Measurements from ENCODE around the gene FARP1. TPM values are rescaled to one million over a fixed set of nuclear protein-coding genes. Genes with fewer than 3 reads are reported as not detected.

FARP1 gene
- total RNA-seq, 1 experiment from 2014 or later = 25.8 TPM

DNA sequence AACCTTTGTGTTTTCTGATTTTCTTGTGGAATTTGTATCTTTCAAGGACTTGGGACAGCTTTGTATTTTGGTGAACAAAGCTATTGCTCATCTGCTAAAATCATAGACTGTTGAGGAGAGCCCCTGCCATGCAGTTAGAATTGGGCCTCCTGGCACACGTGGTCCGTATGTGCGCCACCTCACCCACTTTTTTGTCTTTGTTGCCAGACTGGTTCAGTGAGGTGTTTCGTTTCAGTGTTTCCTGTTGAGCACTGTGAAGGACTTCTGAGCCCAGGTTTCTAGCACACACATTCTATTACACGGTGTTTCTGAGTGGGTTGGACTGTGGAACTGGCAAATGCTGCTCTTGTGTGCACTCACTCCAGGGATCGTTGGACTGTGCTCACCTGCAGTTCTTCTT, 71.8 kb downstream of the FARP1 start:
- no peak overlapping the region for H3K4me3 ChIP-seq (ENCODE audit: insufficient read depth, low read depth, low read length)
- H3K27me3 ChIP-seq (ENCODE audit: control insufficient read depth, insufficient read depth, low read length) = no peaks in the 10 kb centered on the region
- no peaks in the 10 kb centered on the region; the same call in none of the 2 replicates for H3K36me3 ChIP-seq (replicated peaks; ENCODE audit: control insufficient read depth, insufficient read depth, low read length)
- no peak for DNase-seq

DNA sequence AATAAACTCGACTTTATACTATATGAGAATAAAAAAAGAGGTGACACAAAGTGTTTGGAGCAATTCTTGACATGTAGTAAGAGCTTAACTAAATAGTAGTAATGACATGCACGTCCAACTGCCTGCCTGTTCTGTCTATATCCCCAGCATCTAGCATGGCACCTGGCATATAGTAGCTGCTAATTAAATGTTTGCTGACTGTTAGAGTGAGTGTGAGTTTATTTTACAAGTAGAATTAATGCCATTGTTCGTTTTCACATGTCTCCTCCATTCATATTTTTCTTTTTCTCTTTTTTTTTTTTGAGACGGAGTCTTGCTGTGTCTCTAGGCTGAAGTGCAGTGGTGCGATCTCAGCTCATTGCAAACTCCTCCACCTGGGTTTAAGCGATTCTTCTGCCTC, 72.6 kb downstream of the FARP1 start:
- no peaks in the 10 kb centered on the region for H3K27me3 ChIP-seq (ENCODE audit: control insufficient read depth, insufficient read depth, low read length)
- H3K36me3 ChIP-seq (replicated peaks; ENCODE audit: control insufficient read depth, insufficient read depth, low read length) = no peaks in the 10 kb centered on the region; the same call in none of the 2 replicates
- no peak for DNase-seq
- no peak overlapping the region for H3K4me3 ChIP-seq (ENCODE audit: insufficient read depth, low read depth, low read length)

DNA sequence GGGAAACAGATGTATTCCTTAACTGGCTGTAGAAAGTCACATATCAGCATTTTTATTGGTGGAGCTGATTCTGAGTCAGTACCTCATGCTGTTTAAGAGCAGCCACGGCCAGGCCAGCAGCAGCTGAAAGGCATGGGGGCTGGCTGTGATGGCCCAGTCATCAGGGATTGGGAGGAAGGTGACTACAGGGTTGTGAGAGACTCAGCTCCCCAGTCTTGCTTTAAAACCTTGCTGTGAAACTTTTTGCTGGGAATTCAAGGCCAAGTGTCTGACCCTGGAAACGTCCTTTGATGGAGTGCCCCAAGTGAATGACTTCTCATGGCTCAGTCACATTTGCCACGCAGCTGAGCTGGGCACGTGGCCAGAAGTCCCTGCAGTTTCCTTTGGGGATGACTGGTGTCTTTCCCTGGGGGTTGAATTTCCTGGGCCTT, 73.3 kb downstream of the FARP1 start:
- Histone ChIP-seq H3K36me3 (replicated peaks; ENCODE audit: control insufficient read depth, insufficient read depth, low read length) (no peaks in the 10 kb centered on the region; the same call in none of the 2 replicates), H3K27me3 (ENCODE audit: control insufficient read depth, insufficient read depth, low read length) (no peaks in the 10 kb centered on the region), H3K4me3 (ENCODE audit: insufficient read depth, low read depth, low read length) (no peak overlapping the region)
- no peak for DNase-seq

DNA sequence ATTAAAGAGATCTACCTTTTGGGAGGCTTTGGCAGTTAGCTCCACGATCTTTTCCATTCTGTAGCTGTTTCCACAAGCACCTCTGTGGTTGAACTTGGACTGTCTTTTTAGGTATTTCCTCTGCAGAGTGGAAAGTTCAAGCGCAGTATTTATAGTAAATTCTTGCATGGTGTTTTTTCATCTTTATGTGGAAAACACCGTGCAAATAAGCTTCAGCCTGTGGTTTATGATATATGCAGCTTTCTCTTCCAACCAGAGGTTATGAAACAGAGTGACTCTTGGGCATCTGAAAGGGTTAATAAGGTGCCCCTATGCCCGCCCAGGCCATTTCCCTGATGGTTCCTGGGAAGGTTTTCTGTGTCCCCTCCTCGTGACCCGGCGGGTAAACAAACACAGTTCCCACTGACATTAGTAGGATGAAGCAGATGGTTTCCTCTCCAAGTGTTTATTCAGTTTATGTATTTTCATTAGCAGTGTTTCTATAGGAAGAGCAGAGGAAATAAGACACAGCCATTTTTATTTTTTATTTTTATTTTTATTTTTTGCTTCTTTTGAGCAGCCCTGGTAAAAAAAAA, 73.9 kb downstream of the FARP1 start:
- DNase-seq = no peak
- Histone ChIP-seq H3K36me3 (replicated peaks; ENCODE audit: control insufficient read depth, insufficient read depth, low read length) (no peaks in the 10 kb centered on the region; the same call in none of the 2 replicates), H3K4me3 (ENCODE audit: insufficient read depth, low read depth, low read length) (no peak overlapping the region), H3K27me3 (ENCODE audit: control insufficient read depth, insufficient read depth, low read length) (no peaks in the 10 kb centered on the region)

DNA sequence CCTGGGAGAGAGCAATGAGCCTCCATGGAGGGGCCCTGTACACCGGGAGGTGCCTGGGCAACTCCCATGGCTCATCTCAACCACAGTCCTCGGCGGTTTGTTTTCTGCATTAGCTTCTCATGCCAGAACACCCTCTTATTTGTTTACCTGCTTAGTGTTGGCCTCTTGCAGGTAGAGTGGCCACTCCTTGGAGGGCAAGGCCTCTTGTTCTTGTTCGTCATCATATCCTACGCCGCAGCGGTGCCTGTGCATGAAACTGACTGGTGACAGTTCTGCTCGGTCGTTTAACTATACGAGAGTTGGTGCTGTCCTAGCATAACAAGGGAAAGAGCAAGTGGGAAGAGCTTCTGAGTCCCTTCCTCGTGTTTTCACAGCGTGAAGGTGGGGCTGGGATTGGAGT, 74.7 kb downstream of the FARP1 start:
- no peak overlapping the region for H3K4me3 ChIP-seq (ENCODE audit: insufficient read depth, low read depth, low read length)
- no peak for DNase-seq
- no peaks in the 10 kb centered on the region; the same call in 1 of the 2 replicates for H3K36me3 ChIP-seq (replicated peaks; ENCODE audit: control insufficient read depth, insufficient read depth, low read length)
- H3K27me3 ChIP-seq (ENCODE audit: control insufficient read depth, insufficient read depth, low read length) = no peaks in the 10 kb centered on the region

DNA sequence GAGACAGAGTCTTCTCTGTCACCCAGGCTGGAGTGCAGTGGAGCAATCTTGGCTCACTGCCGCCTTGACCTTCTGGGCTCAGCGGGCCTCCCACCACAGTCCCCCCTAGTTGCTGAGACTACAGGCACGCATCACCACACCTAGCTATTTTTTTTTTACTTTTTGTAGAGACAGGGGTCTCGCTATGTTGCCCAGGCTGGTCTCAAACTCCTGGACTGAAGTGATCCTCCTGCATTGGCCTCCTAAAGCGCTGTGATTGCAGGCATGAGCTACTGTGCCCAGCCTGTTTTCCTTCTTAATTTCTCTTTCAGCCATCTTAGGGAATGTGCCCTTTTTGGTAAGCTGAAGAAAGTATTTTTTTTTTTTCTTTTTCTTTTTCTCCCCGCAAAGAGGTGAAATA, 76.8 kb downstream of the FARP1 start:
- DNase-seq = no peak
- Histone ChIP-seq H3K27me3 (ENCODE audit: control insufficient read depth, insufficient read depth, low read length) (no peaks in the 10 kb centered on the region), H3K4me3 (ENCODE audit: insufficient read depth, low read depth, low read length) (no peak overlapping the region), H3K36me3 (replicated peaks; ENCODE audit: control insufficient read depth, insufficient read depth, low read length) (no peaks in the 10 kb centered on the region; the same call in 1 of the 2 replicates)

DNA sequence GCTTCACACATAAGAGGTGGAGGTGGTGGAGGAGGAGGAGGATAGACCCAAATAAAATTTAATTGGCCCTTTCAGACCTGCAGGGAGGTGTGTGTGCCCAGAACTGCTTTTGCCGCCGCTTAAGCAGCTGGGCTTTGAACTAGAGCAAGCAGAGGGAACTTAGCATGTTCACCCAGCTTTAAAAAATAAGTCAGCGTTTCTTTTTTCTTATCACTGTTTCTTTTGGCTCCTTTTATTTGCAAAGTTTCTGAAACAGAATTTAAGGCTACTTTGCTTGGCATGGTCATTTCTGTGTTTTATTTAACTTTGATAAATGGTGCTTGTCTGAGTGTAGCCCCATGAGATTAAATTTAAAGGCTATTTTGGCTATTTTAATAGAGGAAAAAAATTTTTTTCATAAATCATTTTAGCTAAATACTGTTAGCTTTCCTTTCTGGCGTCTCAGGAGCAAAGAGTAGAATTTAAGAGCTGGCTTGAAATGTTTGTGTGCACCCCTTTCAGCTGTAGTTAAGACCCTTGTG, 77.4 kb downstream of the FARP1 start:
- DNase-seq = no peak
- H3K4me3 ChIP-seq (ENCODE audit: insufficient read depth, low read depth, low read length) = no peak overlapping the region
- H3K27me3 ChIP-seq (ENCODE audit: control insufficient read depth, insufficient read depth, low read length) = no peaks in the 10 kb centered on the region
- no peaks in the 10 kb centered on the region; the same call in 1 of the 2 replicates for H3K36me3 ChIP-seq (replicated peaks; ENCODE audit: control insufficient read depth, insufficient read depth, low read length)

DNA sequence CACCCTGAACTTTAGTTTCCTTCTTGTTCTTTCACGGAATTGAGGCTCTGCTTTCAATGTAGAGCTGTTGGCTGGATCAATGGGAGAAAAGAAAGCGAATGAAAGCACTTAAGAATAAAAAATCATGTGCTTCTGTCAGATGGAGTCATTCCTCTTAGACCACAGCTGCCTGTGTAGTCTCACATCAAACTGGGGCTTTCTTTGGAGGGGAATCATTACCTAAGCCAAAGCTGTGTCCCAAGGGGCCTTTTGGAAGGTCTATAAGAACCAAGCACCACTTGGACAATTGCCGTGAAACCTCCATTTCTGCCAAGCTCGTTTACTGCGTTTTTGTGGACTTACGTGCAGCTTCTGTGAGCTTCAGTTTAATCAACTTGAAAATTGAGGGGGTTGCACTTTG, 78.3 kb downstream of the FARP1 start:
- H3K36me3 ChIP-seq (replicated peaks; ENCODE audit: control insufficient read depth, insufficient read depth, low read length) = no peaks in the 10 kb centered on the region; the same call in 1 of the 2 replicates
- H3K27me3 ChIP-seq (ENCODE audit: control insufficient read depth, insufficient read depth, low read length) = no peaks in the 10 kb centered on the region
- no peak for DNase-seq
- no peak overlapping the region for H3K4me3 ChIP-seq (ENCODE audit: insufficient read depth, low read depth, low read length)

DNA sequence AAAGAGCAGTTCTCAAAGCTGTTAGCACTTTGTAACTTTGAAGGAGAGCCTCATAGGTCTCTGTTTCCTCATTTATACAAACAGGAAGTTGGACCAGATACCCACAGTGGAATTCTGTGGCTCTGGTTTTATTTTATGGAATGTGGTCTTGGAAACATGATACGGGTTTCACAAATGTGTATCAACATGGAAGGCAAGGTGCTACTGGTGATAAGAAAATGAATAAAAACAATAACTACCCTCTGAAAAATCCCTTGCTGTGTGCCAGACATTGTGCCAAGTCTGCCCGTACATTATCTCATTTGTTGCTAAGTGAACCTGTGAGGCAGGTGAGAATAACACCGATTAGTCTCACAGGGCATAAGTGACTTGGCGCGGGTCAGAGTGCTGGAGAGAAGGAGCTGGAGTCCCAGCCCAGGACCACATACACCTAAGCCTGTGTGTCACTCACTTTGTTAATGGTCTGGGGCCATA, 79.2 kb downstream of the FARP1 start:
- DNase-seq = no peak
- Histone ChIP-seq H3K27me3 (ENCODE audit: control insufficient read depth, insufficient read depth, low read length) (no peaks in the 10 kb centered on the region), H3K4me3 (ENCODE audit: insufficient read depth, low read depth, low read length) (no peak overlapping the region), H3K36me3 (replicated peaks; ENCODE audit: control insufficient read depth, insufficient read depth, low read length) (no peaks in the 10 kb centered on the region; the same call in 1 of the 2 replicates)

DNA sequence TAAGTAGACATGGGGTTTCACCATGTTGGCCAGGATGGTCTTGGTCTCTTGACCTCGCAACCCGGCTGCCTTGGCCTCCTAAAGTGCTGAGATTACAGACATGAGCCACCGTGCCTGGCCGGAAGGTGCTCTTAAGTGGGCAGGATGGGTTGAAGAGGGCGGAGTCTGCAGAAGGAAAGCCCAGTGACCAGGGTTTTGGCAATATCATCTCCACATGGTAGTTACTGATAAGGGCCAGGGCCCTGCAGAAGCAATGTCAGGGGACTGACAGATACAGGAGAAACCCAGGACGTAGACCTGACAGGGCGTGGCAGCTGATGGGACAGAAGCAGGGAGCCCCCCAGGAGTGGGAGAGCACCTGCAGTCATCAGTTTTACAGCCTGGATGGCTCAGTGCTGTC, 79.9 kb downstream of the FARP1 start:
- no peaks in the 10 kb centered on the region for H3K36me3 ChIP-seq (replicated peaks; ENCODE audit: control insufficient read depth, insufficient read depth, low read length)
- H3K27me3 ChIP-seq (ENCODE audit: control insufficient read depth, insufficient read depth, low read length) = no peaks in the 10 kb centered on the region
- no peak overlapping the region for H3K4me3 ChIP-seq (ENCODE audit: insufficient read depth, low read depth, low read length)
- no peak for DNase-seq

DNA sequence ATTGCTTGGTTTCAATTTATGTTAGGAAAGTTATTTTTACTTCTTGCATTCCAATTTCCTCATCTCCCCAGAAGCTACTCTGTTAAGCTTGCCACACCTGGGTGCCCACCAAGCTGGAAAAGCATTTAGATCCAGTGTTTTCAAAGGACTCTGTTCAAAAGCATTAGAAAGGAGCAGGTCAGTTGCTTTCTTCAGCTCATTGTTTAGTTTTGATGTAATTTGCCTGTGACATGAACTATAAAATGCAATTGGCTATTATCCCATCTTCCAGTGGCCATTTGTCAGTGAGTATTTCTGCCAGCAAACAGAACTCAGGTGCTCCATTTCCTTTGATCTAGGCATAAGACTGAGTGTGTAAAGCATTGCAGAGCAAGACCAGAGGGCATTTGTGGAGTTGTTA, 80.8 kb downstream of the FARP1 start:
- no peak for DNase-seq
- no peaks in the 10 kb centered on the region for H3K36me3 ChIP-seq (replicated peaks; ENCODE audit: control insufficient read depth, insufficient read depth, low read length)
- no peak overlapping the region for H3K4me3 ChIP-seq (ENCODE audit: insufficient read depth, low read depth, low read length)
- H3K27me3 ChIP-seq (ENCODE audit: control insufficient read depth, insufficient read depth, low read length) = no peaks in the 10 kb centered on the region

DNA sequence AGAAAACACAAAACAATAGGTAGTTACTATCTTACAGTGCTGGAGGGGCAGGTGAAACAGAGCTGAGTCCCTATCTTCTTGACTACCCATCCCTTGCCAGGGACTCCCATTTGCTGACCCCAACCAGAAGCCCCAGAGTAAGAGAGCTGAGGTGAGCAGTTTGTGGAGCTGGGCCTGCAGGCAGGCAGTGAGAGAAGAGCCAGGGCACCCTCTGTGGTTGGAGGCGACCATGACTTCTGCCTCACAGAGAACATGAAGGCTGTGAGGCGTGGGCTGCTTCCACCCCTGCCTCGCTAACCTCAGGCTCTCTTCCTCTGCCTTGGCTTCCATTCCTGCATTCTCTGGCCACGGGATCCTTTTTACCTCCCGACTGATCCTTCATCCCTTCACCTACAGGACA, 81.7 kb downstream of the FARP1 start:
- no peak for DNase-seq
- H3K36me3 ChIP-seq (replicated peaks; ENCODE audit: control insufficient read depth, insufficient read depth, low read length) = no peaks in the 10 kb centered on the region
- no peaks in the 10 kb centered on the region for H3K27me3 ChIP-seq (ENCODE audit: control insufficient read depth, insufficient read depth, low read length)
- H3K4me3 ChIP-seq (ENCODE audit: insufficient read depth, low read depth, low read length) = no peak overlapping the region

DNA sequence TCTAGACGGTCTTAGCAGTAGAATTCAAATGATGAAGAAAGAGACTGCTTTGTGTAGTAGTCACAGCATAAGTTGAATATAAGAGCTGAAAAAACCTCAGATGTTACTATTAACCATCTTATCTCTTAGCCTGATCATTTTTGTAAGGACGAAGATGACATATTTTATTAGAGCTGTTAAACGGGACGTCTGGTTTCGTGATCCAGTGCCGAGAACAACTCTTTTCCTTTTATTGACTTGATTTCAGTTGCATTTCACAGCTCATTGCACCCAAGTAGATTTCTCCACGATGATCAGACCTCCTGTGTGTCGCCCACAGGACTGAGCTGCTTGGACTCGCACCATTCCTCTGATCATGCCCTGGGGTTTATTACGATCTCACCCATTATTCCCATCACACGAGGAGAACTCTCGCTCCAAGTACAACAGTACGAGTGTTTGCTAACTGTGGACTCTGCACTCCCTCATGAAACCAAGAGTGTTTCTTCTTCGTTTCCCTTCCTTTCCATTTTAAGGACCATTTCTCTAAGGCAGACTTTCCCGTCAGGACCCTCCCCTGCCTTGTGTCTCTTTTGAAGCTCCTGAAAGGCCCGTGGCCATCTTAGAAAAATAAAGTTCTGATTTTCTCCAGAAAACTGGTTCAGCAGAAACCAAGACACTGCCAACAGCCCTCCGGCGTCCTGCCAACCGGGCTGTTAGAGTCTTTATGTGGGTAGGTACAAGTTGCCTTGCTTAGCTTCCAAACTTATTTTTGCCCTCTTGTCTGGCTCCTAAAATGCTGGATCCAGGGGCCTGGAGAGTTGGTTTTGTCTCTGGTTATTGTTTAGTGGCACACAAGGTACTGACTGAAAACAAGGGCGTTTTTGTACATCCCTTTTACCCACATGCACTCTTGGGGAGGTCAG, 82.4 kb downstream of the FARP1 start:
- DNase-seq = no peak
- Histone ChIP-seq H3K27me3 (ENCODE audit: control insufficient read depth, insufficient read depth, low read length) (no peaks in the 10 kb centered on the region), H3K4me3 (ENCODE audit: insufficient read depth, low read depth, low read length) (no peak overlapping the region), H3K36me3 (replicated peaks; ENCODE audit: control insufficient read depth, insufficient read depth, low read length) (no peaks in the 10 kb centered on the region)

DNA sequence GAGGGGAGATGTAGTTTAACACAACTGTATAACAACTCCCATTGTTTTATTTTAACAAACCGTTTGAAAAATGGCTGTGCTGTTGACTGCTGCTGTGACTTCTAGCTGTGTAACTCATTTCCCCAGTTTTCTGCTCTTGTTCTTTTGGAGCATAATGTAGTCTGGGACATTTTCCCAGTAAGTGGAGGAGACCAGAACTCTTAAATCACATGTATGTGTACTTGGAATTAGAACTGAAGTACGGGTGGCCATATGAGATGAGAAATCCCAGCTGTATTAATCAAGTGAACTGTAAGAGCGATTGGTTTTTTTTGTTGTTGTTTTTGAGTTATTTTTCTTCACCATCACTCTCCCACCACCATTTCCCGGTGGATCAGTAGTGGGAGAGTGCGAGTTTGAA, 83.6 kb downstream of the FARP1 start:
- no peaks in the 10 kb centered on the region for H3K27me3 ChIP-seq (ENCODE audit: control insufficient read depth, insufficient read depth, low read length)
- no peaks in the 10 kb centered on the region for H3K36me3 ChIP-seq (replicated peaks; ENCODE audit: control insufficient read depth, insufficient read depth, low read length)
- no peak for DNase-seq
- H3K4me3 ChIP-seq (ENCODE audit: insufficient read depth, low read depth, low read length) = no peak overlapping the region

Data from H7 (cell line).